Activated CD4-positive, alpha-beta T cell treated with anti-CD3 and anti-CD28 coated beads, Interleukin-2, amount 50 U/mL, for 4 hours (primary cell): ENCODE measurements around the gene HRH3.

Experiments used
- DNase-seq, 2 experiments: peaks; one replicate each; pipeline ENCODE4 v3.0.0-alpha.2; 2020

HRH3 gene

GRCh38 chr20:62219992-62220665, at the start of gene HRH3:
HRH3 (minus strand) TSS chr20:62220278; CDS start chr20:62219970, 308 bp downstream.
- peak in 1 of 2 experiments; percentile 13 for DNase-seq

- no peak for DNase-seq
These were observed 49.8 kb upstream of the HRH3 start for GRCh38 chr20:62269871-62270270.

- no peak for DNase-seq
These were observed 49.3 kb upstream of the HRH3 start for GRCh38 chr20:62269378-62269777.

GRCh38 chr20:62268228-62268900, 48.3 kb upstream of the HRH3 start:
- no peak for DNase-seq

- DNase-seq = no peak
These were observed 47.5 kb upstream of the HRH3 start for GRCh38 chr20:62267543-62267942.

GRCh38 chr20:62266851-62267250, 46.8 kb upstream of the HRH3 start:
- no peak for DNase-seq

- no peak for DNase-seq
These were observed 46.3 kb upstream of the HRH3 start for GRCh38 chr20:62266340-62266739.

- DNase-seq = no peak
These were observed 45.3 kb upstream of the HRH3 start for GRCh38 chr20:62265365-62265764.

GRCh38 chr20:62263396-62263795, 43.3 kb upstream of the HRH3 start:
- no peak for DNase-seq

- DNase-seq = no peak
These were observed 42.0 kb upstream of the HRH3 start for GRCh38 chr20:62262064-62262463.

GRCh38 chr20:62259294-62259565, 39.2 kb upstream of the HRH3 start:
- no peak for DNase-seq

- DNase-seq = no peak
These were observed 38.6 kb upstream of the HRH3 start for GRCh38 chr20:62258499-62259293.

GRCh38 chr20:62255976-62256375, 35.9 kb upstream of the HRH3 start:
- no peak for DNase-seq

GRCh38 chr20:62254021-62254724, 34.1 kb upstream of the HRH3 start:
- DNase-seq = no peak

- DNase-seq = no peak
These were observed 33.3 kb upstream of the HRH3 start for GRCh38 chr20:62253398-62253797.

GRCh38 chr20:62252342-62252966, 32.4 kb upstream of the HRH3 start:
- no peak for DNase-seq

- no peak for DNase-seq
These were observed 28.9 kb upstream of the HRH3 start for GRCh38 chr20:62248890-62249560.

GRCh38 chr20:62246872-62247652, 27.0 kb upstream of the HRH3 start:
- DNase-seq = no peak

- DNase-seq = no peak
These were observed 26.4 kb upstream of the HRH3 start for GRCh38 chr20:62246431-62246830.

GRCh38 chr20:62245911-62246280, 25.8 kb upstream of the HRH3 start:
- DNase-seq = no peak

GRCh38 chr20:62244644-62245108, 24.6 kb upstream of the HRH3 start:
- no peak for DNase-seq
